GM12873 (cell line): Measurements from ENCODE around the gene C1QTNF7.

Source experiments
- CTCF ChIP-seq: IDR thresholded peaks from 2 replicates; pipeline ENCODE4 v1.5.1; 2012; ENCODE audit warnings: low read depth, mild to moderate bottlenecking, moderate library complexity, low read length, control low read depth; ENCODE audit not compliant: insufficient read depth; ENCODE audit errors: missing control alignments

C1QTNF7 gene

DNA sequence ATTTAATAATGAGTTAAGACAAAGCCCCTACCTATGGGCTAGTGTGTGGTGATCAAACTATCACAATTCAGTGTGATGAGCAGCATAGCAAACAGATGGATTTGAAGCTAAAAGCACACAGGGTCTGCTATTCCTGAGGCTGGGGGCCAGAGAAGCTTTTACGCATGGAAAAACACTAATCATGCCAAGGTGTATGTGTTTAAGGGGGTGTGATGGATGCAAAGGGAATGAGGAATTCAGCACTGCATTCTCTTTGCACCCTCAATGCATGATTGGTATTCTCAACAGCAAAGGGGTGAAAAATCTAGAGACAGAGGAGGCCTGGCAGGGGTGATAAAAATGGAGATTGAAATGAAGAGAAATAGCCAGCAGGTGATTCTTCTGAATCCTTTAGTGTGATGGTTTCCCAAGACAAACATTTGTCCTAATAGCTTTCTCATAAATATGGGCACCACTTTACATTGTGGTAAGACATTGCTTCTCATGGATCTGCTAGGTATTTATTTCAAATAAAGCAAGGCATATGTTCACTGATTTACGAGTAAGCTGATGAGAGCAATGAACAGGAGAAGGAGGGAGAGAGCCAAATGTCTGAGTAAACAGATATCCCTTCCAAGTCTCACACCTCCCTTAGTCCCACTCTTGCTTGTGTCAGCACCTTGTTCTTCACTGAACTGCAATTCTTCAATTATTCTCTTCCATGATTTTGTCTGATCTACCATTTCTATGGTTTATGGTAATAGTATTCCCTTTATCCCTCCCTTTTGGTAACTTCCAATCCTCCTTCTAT, 15.7 kb downstream of the C1QTNF7 start:
- no peak for TF ChIP-seq CTCF

DNA sequence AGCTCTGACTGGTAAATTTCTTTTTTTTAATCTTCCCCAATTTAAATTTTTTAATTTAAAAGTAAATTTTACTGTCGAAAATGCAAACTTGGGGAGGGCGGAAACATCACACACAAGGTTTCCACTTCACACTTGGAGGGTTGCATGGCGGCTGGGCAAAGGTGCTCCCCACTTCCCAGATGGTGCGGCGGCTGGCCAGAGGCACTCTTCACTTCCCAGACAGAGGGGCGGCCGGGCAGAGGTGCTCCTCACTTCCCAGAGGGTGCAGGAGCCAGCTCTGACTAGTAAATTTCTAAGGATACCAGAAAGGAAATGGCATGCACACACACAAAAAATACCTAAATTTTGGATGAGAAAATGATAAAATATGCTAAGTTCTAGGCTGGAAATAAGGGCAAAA, 16.4 kb downstream of the C1QTNF7 start:
- TF ChIP-seq CTCF = no peak

- TF ChIP-seq CTCF = no peak
Observed at GRCh38 chr4:15444879-15445547, 17.2 kb downstream of the C1QTNF7 start.

GRCh38 chr4:15451181-15451865, 23.5 kb downstream of the C1QTNF7 start:
- no peak for TF ChIP-seq CTCF

DNA sequence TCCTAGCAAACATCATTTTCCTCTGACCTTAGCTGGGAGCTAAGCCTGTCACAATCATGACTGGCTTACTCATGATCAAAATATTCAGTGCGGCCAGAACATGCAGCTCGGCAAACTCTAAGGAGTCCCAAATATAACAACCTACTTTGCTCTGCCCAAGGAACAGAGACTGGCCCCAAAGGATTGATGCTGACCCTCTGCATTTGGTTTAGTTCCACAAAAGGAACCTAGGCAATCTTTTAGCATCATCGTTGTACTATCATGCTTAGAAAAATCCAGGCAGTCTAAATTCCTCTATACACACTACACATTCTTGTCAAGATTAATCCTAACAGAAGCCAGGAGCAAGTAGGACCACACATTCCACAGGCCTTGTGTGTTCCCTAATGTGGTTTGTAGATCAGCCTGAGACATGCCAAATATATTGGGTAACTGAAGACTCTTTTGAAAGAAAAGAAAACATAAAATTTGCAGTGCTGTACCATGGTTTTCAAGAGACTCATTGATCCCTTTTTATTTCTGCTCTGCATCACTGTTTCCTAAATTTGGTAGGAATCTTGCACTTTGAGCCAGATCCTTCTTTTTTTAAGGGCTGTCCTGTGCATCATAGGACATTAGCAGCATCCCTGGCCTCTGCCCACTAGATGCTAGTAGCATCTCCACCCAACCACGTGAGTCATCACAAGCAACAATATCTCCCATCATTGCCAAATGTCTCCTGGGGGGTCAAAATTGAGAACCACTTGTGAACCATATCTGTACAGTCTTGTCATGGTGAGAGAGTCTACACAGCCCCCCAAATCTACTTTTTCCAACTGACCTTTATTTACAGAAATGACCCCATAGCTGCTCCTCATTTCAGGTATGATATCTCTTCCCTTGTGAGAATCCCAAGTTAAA, 24.3 kb downstream of the C1QTNF7 start:
- TF ChIP-seq CTCF = no peak

GRCh38 chr4:15455290-15455689, 27.5 kb downstream of the C1QTNF7 start:
- TF ChIP-seq CTCF = no peak
